Ramos (cell line): Measurements from ENCODE around the gene PCBP3.
"Not testable (repeated sequence)": the region's sequence is repeated elsewhere in the genome, so short reads cannot be mapped to it uniquely, and the experiment has no call there.

ENCODE experiments used
- in situ Hi-C: fragments of 300-500 bp; cut with MboI; formaldehyde crosslinking; loops from one replicate; pipeline ENCODE4 v1.14.3; 2022; ENCODE audit warnings: low sequenced_read_pairs; ENCODE audit not compliant: unreplicated experiment

The PCBP3 gene

GRCh38 chr21:45643021-45643980, at the start of gene PCBP3:
PCBP3 (plus strand) TSS chr21:45643725; CDS start chr21:45850086, 206,361 bp downstream.
- in situ Hi-C loops: no loop called here

- in situ Hi-C loops: no loop called here
Observed at GRCh38 chr21:45594721-45595489, 48.6 kb upstream of the PCBP3 start.

DNA sequence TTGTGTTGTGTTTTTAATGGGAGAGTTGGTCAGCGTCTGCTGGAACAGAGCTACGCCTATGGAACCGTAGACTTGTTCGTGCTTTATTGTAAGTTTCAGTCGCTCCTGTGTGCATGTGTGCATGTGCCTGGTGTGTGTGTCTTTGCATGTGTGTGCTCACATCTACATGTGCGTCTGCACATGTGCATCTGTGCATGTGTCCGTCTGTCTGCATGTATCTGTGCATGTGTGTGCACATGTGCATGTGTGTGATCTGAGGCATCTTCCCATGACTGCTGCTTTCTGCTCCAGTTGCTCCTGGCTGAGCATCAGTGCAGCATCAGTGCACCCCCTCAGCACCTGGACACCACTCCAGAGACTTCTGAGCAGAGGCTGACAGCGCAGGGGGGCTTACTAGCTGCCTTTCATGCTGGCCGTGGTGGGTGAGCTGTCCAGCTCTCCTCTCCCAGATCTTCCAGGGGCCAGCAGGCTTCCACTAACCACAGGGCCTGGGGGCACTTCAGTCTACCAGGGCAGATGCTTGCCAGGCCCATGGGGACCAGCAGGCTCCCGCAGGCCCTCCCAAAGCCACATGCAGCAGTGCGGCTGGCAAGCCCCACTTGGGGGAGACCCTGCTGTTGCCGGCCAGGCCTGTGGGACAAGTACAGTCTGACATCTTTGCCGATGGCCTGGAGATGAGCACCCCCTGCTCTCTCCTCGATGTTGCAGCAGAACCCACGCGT, 47.8 kb upstream of the PCBP3 start:
- in situ Hi-C loops: no loop called here

GRCh38 chr21:45596704-45597318, 46.7 kb upstream of the PCBP3 start:
- in situ Hi-C loops: no loop called here

DNA sequence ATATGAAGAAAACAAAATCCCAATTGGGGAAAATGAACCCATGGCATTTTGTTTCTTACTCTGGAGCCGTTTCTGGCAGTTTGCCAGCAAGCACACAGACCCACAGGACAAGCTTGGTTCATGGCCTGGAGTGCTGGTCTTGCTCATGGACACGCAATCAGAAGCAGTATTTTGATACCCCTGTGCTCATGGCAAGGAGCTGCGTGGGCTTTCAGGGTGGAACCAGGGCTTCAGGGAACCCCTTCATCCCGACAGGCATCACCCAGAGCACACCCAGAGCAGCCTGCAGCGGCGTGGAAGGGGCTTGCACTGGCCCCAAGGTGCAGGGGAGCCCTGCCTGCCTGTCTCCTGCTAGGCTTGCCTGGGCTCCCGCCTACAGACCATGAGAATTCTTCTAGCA, 45.4 kb upstream of the PCBP3 start:
- in situ Hi-C loops: no loop called here

- in situ Hi-C loops: no loop called here
Observed at GRCh38 chr21:45598666-45599065, 44.9 kb upstream of the PCBP3 start.

DNA sequence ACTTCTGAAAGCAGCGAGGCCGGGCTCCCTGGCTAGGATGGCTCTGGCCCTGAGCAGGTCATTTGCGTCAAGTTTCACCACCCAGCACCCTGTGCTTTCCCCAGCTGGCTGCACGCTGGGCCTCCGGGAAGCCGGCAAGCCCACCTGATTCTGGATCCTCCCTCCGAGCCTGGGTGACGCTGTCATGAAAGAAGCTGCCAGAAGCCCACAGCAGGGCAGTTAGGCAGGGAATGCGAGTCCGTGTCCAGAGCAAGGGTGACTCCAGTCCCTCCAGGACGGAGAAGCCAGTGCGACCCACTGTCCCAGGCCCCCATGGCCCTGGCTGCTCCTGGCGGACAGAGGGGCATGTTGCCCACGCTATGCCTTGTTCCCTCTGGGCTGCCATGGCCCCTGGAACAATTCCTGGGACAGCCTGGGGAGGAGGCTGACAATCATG, 44.4 kb upstream of the PCBP3 start:
- in situ Hi-C loops: no loop called here

DNA sequence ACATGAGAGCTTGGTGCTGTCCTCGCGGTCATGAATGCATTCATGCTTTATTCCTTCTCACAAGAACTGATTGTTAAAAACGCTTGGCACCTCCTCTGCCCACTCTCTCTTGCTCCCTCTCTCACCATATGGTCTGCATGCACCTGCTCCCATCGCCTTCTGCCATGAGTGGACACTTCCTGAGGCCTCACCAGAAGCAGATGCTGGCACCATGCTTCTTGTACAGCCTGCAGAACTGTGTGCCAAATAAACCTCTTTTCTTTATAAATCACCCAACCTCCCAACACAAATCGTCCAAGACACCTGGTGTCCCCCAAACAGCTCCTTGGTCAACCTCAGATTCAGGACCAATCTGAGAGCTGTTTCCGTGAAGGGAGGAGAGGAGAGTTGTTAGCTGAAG, 43.3 kb upstream of the PCBP3 start:
- in situ Hi-C loops: no loop called here

DNA sequence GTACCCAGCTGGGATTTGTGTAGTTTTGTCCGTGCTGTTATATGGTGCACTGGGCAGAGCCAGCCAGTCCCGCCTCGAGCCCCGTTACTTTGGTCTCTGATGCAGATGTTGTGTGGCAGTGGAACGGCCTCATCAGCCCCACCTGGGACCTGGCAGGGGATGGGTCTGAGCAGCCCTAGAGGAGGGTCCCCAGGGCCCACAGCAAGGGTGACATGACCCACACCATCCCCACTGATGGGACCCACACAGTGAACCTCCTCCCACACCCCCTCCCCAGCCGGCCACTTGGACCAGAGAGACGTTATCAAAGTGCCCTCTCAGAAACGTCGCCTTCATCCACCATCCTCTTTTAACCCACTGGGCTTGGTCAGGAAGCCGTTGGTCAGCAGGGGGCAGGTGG, 42.0 kb upstream of the PCBP3 start:
- in situ Hi-C loops: no loop called here

DNA sequence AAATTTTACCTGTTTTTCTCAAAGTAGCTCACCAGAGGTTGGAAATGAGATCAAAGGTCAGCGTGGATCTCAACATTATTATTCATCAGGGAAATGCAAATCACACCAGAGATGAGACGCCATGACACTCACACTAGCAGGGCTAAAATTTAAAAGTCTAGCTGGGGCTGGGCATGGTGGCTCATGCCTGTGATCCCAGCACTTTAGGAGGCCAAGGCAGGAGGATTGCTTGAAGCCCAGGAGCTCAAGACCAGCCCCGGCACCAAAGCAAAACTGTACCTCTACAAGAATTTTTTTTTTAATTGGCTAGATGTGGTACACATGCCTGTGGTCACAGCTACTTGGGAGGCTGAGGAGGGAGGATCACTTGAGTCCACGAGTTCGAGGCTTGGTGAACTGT, 41.4 kb upstream of the PCBP3 start:
- in situ Hi-C loops: no loop called here

- in situ Hi-C loops: no loop called here
Observed at GRCh38 chr21:45603481-45603880, 40.0 kb upstream of the PCBP3 start.

DNA sequence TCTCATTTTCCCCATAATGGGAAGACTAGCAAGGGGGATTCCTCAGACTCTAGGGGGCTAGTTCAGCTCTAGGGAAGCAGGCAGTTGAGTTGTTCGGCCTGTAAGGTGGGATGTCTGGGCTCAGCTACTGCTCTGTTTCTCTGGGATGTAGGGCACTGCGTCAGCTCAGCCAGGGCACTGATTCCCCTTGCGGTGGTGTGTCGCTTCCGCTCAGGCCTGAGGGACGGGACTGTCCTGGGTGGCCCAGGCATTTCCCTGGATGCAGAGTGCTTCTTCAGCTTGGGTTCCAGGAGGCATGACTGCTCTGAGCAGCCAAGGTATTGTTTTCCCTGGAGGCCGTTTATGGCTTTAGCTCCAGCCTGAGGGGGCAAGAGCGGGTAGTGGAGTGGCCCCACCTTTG, 38.8 kb upstream of the PCBP3 start:
- in situ Hi-C loops: not testable (repeated sequence)

GRCh38 chr21:45607021-45607908, 36.3 kb upstream of the PCBP3 start:
- in situ Hi-C loops: no loop called here

- in situ Hi-C loops: no loop called here
Observed at GRCh38 chr21:45607909-45608295, 35.6 kb upstream of the PCBP3 start.

DNA sequence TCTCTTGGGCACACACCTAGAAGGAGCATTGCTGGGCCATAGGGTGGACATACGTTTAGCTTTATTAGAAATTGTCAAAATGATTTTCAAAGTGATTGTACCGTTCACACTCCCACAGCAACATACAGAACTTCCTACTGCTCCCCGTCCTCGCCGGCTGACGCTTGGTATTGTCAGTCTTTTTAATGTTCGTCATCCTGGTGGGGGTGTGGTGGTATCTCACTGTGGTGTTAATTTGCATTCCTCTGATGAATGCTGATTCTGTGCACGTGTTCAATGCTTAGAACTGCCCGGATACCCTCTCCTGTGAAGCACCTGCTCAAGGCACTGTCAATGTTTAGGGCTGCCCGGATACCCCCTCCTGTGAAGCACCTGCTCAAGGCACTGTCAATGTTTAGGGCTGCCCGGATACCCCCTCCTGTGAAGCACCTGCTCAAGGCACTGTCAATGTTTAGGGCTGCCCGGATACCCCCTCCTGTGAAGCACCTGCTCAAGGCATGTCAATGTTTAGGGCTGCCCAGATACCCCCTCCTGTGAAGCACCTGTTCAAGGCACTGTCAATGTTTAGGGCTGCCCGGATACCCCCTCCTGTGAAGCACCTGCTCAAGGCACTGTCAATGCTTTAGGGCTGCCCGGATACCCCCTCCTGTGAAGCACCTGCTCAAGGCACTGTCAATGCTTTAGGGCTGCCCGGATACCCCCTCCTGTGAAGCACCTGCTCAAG, 34.6 kb upstream of the PCBP3 start:
- in situ Hi-C loops: not testable (repeated sequence)

DNA sequence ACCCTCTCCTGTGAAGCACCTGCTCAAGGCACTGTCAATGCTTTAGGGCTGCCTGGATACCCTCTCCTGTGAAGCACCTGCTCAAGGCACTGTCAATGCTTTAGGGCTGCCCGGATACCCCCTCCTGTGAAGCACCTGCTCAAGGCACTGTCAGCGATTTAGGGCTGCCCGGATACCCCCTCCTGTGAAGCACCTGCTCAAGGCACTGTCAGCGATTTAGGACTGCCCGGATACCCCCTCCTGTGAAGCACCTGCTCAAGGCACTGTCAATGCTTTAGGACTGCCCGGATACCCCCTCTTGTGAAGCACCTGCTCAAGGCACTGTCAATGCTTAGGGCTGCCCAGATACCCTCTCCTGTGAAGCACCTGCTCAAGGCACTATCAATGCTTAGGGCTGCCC, 33.9 kb upstream of the PCBP3 start:
- in situ Hi-C loops: not testable (repeated sequence)

DNA sequence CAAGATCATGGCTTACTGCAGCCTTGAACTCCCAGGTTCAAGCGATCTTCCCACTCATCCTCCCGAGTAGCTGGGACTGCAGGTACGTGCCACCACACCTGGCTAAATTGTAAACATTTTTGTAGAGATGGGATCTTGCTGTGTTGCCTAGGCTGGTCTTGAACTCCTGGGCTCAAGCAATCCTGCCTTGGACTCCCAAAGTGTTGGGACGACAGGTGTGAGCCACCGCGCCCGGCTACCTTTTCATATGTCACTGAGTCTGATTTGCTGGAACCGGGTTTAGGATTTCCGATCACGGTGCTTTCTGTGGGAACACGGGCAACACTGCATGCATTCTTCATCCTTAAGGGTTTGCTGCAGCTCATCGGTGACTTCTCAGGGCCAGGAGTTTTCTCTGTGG, 32.2 kb upstream of the PCBP3 start:
- in situ Hi-C loops: no loop called here

GRCh38 chr21:45611939-45612664, 31.4 kb upstream of the PCBP3 start:
- in situ Hi-C loops: no loop called here
